Measurements from ENCODE around the gene WDFY4. TPM values are rescaled to one million over a fixed set of nuclear protein-coding genes. Genes with fewer than 3 reads are reported as not detected.

WDFY4 gene
- total RNA-seq, 1 experiment from 2014 or later = 0.23 TPM

DNA sequence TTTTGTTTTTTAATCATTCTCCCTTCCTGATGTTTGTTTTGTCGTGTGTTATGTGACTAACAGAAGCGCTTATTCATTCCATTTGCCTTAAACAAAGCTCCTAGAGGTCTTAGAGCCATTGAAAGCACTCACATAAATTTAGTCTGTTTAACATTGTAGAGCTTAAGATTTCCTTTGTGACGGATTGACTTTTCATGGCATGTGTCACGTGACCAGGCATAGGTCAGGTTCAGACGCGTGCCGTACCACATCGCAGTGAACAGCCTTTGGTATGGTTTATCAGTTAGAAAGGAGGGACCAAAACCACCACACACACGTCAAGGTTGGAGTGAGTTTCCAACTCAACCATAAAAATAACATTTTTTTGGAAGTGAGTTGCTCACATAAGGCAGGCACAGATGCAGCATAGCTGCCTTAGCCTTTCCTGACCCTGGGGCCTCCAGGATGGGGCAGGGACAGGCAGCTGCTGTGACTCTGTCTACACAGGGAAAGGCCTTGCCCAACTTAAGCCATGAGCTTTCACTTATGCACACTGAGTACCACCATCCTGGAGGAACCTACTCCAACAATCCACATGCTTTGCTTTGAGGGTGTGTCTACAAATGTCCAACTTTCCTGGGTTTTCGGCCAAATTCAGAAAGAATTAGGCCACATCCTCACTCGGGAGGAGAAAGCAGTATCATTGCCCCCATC lies 55.5 kb downstream of the WDFY4 start:
- intact Hi-C loops (cut with micrococcal nuclease; ENCODE audit: unreplicated experiment) = no loop called here
- ATAC-seq (no peak), DNase-seq (ENCODE audit: low read depth, low spot score) (no peak)

DNA sequence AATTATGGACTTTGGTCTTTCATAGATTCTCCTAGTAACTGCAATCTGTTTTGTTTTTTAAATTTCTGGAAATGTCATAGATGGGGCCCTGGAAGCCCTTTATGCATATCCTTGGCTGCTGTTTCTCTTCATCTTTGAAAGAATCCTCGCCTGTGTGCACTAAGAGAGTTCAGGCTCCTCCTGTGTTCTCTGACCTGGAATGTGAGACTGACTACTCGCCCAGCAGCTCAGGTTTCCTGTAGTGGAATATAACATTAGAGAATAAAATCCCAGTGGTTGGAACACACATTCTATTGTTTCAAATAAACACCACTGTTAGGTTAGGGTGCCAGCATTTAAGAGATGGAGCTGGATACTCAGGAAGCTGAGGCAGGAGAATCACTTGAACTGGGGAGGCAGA lies 56.3 kb downstream of the WDFY4 start:
- no TSS peak for BruUV-seq (replicated peaks)
- CTCF ChIA-PET = no interaction called here
- no peaks in the 10 kb centered on the region for H3K9me3 ChIP-seq (ENCODE audit: control insufficient read depth, insufficient read depth, low read depth, low read length)
- H3K36me3 ChIP-seq (ENCODE audit: control insufficient read depth, insufficient read depth, low read length) = no peaks in the 10 kb centered on the region
- DNase-seq (ENCODE audit: low read depth, low spot score) (no peak), ATAC-seq (no peak)
- H3K27me3 ChIP-seq (ENCODE audit: control insufficient read depth, insufficient read depth, low read length) = no peaks in the 10 kb centered on the region
- intact Hi-C loops (cut with micrococcal nuclease; ENCODE audit: unreplicated experiment) = no loop called here
- H3K4me3 ChIP-seq (ENCODE audit: low read depth in 2 of 2, low read length in 2 of 2) = no peak overlapping the region
- TF ChIP-seq TCF7L2 (IDR thresholded peaks at IDR 0.05; ENCODE audit: low read depth, low read length) = no peak
- TF ChIP-seq, protein P1, sequence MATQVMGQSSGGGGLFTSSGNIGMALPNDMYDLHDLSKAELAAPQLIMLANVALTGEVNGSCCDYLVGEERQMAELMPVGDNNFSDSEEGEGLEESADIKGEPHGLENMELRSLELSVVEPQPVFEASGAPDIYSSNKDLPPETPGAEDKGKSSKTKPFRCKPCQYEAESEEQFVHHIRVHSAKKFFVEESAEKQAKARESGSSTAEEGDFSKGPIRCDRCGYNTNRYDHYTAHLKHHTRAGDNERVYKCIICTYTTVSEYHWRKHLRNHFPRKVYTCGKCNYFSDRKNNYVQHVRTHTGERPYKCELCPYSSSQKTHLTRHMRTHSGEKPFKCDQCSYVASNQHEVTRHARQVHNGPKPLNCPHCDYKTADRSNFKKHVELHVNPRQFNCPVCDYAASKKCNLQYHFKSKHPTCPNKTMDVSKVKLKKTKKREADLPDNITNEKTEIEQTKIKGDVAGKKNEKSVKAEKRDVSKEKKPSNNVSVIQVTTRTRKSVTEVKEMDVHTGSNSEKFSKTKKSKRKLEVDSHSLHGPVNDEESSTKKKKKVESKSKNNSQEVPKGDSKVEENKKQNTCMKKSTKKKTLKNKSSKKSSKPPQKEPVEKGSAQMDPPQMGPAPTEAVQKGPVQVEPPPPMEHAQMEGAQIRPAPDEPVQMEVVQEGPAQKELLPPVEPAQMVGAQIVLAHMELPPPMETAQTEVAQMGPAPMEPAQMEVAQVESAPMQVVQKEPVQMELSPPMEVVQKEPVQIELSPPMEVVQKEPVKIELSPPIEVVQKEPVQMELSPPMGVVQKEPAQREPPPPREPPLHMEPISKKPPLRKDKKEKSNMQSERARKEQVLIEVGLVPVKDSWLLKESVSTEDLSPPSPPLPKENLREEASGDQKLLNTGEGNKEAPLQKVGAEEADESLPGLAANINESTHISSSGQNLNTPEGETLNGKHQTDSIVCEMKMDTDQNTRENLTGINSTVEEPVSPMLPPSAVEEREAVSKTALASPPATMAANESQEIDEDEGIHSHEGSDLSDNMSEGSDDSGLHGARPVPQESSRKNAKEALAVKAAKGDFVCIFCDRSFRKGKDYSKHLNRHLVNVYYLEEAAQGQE (IDR thresholded peaks at IDR 0.05; ENCODE audit: insufficient read depth in 1 of 2, low read depth in 2 of 2, low read length in 1 of 2) = no peak
- no peak for TF ChIP-seq POLR2AphosphoS5 (IDR thresholded peaks at IDR 0.05; ENCODE audit: low read depth, low read length)
- TF ChIP-seq, protein P2, sequence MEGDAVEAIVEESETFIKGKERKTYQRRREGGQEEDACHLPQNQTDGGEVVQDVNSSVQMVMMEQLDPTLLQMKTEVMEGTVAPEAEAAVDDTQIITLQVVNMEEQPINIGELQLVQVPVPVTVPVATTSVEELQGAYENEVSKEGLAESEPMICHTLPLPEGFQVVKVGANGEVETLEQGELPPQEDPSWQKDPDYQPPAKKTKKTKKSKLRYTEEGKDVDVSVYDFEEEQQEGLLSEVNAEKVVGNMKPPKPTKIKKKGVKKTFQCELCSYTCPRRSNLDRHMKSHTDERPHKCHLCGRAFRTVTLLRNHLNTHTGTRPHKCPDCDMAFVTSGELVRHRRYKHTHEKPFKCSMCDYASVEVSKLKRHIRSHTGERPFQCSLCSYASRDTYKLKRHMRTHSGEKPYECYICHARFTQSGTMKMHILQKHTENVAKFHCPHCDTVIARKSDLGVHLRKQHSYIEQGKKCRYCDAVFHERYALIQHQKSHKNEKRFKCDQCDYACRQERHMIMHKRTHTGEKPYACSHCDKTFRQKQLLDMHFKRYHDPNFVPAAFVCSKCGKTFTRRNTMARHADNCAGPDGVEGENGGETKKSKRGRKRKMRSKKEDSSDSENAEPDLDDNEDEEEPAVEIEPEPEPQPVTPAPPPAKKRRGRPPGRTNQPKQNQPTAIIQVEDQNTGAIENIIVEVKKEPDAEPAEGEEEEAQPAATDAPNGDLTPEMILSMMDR (IDR thresholded peaks at IDR 0.05) = no peak
- no peak for TF ChIP-seq SIN3A (IDR thresholded peaks at IDR 0.05; ENCODE audit: borderline replicate concordance, insufficient read depth, low read depth, low read length)
- H3K27ac ChIP-seq (ENCODE audit: low read length) = no peak overlapping the region
- in situ Hi-C loops (cut with HindIII; ENCODE audit: low pct_unique_long_range_greater_than_20kb, low sequenced_read_pairs) = no loop called here
- no peaks in the 10 kb centered on the region for H3K4me1 ChIP-seq (ENCODE audit: control insufficient read depth, insufficient read depth, low read length)
- POLR2A ChIA-PET = no interaction called here

More for the DNA sequence above, 55.5 kb downstream of the WDFY4 start:
- ChIA-PET CTCF (no interaction called here), POLR2A (no interaction called here)
- in situ Hi-C loops (cut with HindIII; ENCODE audit: low pct_unique_long_range_greater_than_20kb, low sequenced_read_pairs) = no loop called here
- TF ChIP-seq, protein P2 (IDR thresholded peaks at IDR 0.05) = no peak
- TF ChIP-seq TCF7L2 (IDR thresholded peaks at IDR 0.05; ENCODE audit: low read depth, low read length) (no peak), SIN3A (IDR thresholded peaks at IDR 0.05; ENCODE audit: borderline replicate concordance, insufficient read depth, low read depth, low read length) (no peak), POLR2AphosphoS5 (IDR thresholded peaks at IDR 0.05; ENCODE audit: low read depth, low read length) (no peak)
- TF ChIP-seq, protein P1 (IDR thresholded peaks at IDR 0.05; ENCODE audit: insufficient read depth in 1 of 2, low read depth in 2 of 2, low read length in 1 of 2) = no peak
- Histone ChIP-seq H3K4me1 (ENCODE audit: control insufficient read depth, insufficient read depth, low read length) (no peaks in the 10 kb centered on the region), H3K27ac (ENCODE audit: low read length) (no peak overlapping the region), H3K9me3 (ENCODE audit: control insufficient read depth, insufficient read depth, low read depth, low read length) (no peaks in the 10 kb centered on the region), H3K27me3 (ENCODE audit: control insufficient read depth, insufficient read depth, low read length) (0 out of 2 replicates have a peak, but pooled peaks cover 4% of the 10 kb centered on the region), H3K4me3 (ENCODE audit: low read depth in 2 of 2, low read length in 2 of 2) (no peak overlapping the region), H3K36me3 (ENCODE audit: control insufficient read depth, insufficient read depth, low read length) (no peaks in the 10 kb centered on the region)
- BruUV-seq (replicated peaks) = no TSS peak
